Endothelial cell (in vitro differentiated cells): ENCODE data around the gene RIC3. TPM values are rescaled to one million over a fixed set of nuclear protein-coding genes. Genes with fewer than 3 reads are reported as not detected.

Experiments
- DNase-seq: peaks from one replicate; pipeline ENCODE4 v3.0.0; 2021; ENCODE audit warnings: low spot score
- H3K27ac Mint-ChIP-seq: one replicate; pipeline ENCODE4 v1.8.0; 2021; ENCODE audit warnings: mixed read lengths, inconsistent platforms; ENCODE audit not compliant: unreplicated experiment
- H3K27me3 Mint-ChIP-seq: one replicate; pipeline ENCODE4 v1.8.0; 2021; ENCODE audit warnings: mild to moderate bottlenecking, moderate library complexity, mixed read lengths, inconsistent platforms; ENCODE audit not compliant: unreplicated experiment
- H3K36me3 Mint-ChIP-seq: one replicate; pipeline ENCODE4 v1.8.0; 2021; ENCODE audit warnings: mild to moderate bottlenecking, low read depth, mixed read lengths, inconsistent platforms; ENCODE audit not compliant: unreplicated experiment
- H3K4me1 Mint-ChIP-seq: one replicate; pipeline ENCODE4 v1.8.0; 2021; ENCODE audit warnings: mild to moderate bottlenecking, mixed read lengths, inconsistent platforms; ENCODE audit not compliant: unreplicated experiment
- H3K4me3 Mint-ChIP-seq: one replicate; pipeline ENCODE4 v1.8.0; 2021; ENCODE audit warnings: mild to moderate bottlenecking, mixed read lengths, inconsistent platforms; ENCODE audit not compliant: unreplicated experiment
- H3K9me3 Mint-ChIP-seq: one replicate; pipeline ENCODE4 v1.8.0; 2021; ENCODE audit warnings: mixed read lengths, inconsistent platforms; ENCODE audit not compliant: unreplicated experiment
- CTCF ChIP-seq: fragments of 200-600 bp; sonication (generic); IDR thresholded peaks from one replicate; pipeline ENCODE4 v1.5.0; 2021; ENCODE audit warnings: antibody characterized with exemption; ENCODE audit not compliant: unreplicated experiment
- total RNA-seq: library from RNA; stranded (reverse); fragmentation: NEBNext Ultra II Directional; extraction: Animal tissue kit (Norgen Biotek cat#: 25700); gene quantifications from one replicate; pipeline ENCODE4 v1.2.1, GENCODE V29; 2021; ENCODE audit not compliant: unreplicated experiment

Gene RIC3
- total RNA-seq, 1 donor from 2014 or later = 5.6 TPM

DNA sequence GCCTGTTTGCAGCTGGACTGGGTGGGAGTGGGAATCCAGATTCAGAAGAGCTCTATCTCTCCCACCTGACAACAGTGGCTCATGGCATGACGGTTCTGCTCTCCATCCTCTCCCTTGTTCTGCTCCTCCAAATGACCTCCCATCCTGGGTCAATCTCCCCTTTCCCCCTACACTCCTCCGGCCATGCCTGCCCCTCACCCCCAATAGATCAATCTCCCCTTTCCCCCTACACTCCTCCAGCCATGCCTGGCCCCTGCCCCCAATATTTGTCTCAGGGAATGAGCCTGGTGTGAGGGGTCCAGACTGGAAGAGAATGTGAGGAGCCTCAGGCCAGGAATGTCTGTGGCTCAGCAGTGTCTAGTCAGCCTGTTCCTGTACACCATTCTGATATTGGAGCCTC is 30.9 kb upstream of the RIC3 start:
- peaks cover 13% of the 10 kb centered on the region for H3K27me3 Mint-ChIP-seq
- no peak overlapping the region for H3K27ac Mint-ChIP-seq
- no peak overlapping the region for H3K4me3 Mint-ChIP-seq
- no peak for TF ChIP-seq CTCF
- H3K9me3 Mint-ChIP-seq = no peaks in the 10 kb centered on the region
- peaks cover 7% of the 10 kb centered on the region for H3K4me1 Mint-ChIP-seq
- no peaks in the 10 kb centered on the region for H3K36me3 Mint-ChIP-seq
- DNase-seq = no peak

GRCh38 chr11:8196749-8197148 is 27.9 kb upstream of the RIC3 start:
- H3K4me3 Mint-ChIP-seq = no peak overlapping the region
- no peaks in the 10 kb centered on the region for H3K9me3 Mint-ChIP-seq
- H3K27ac Mint-ChIP-seq = no peak overlapping the region
- DNase-seq = no peak
- no peaks in the 10 kb centered on the region for H3K36me3 Mint-ChIP-seq
- H3K27me3 Mint-ChIP-seq = peaks cover 10% of the 10 kb centered on the region
- no peak for TF ChIP-seq CTCF
- peaks cover 7% of the 10 kb centered on the region for H3K4me1 Mint-ChIP-seq

- TF ChIP-seq CTCF = no peak
- peaks cover 7% of the 10 kb centered on the region for H3K4me1 Mint-ChIP-seq
- no peak for DNase-seq
- no peak overlapping the region for H3K4me3 Mint-ChIP-seq
- H3K36me3 Mint-ChIP-seq = no peaks in the 10 kb centered on the region
- no peaks in the 10 kb centered on the region for H3K9me3 Mint-ChIP-seq
- peaks cover 10% of the 10 kb centered on the region for H3K27me3 Mint-ChIP-seq
- H3K27ac Mint-ChIP-seq = no peak overlapping the region
Observed at GRCh38 chr11:8194956-8195355, 26.1 kb upstream of the RIC3 start.

- TF ChIP-seq CTCF = peak; percentile 10
- DNase-seq = no peak
- H3K4me3 Mint-ChIP-seq = no peak overlapping the region
- peaks cover 8% of the 10 kb centered on the region for H3K27me3 Mint-ChIP-seq
- no peaks in the 10 kb centered on the region for H3K36me3 Mint-ChIP-seq
- no peaks in the 10 kb centered on the region for H3K9me3 Mint-ChIP-seq
- H3K4me1 Mint-ChIP-seq = peaks cover 7% of the 10 kb centered on the region
- H3K27ac Mint-ChIP-seq = no peak overlapping the region
Observed at GRCh38 chr11:8192896-8193209, 24.0 kb upstream of the RIC3 start.

DNA sequence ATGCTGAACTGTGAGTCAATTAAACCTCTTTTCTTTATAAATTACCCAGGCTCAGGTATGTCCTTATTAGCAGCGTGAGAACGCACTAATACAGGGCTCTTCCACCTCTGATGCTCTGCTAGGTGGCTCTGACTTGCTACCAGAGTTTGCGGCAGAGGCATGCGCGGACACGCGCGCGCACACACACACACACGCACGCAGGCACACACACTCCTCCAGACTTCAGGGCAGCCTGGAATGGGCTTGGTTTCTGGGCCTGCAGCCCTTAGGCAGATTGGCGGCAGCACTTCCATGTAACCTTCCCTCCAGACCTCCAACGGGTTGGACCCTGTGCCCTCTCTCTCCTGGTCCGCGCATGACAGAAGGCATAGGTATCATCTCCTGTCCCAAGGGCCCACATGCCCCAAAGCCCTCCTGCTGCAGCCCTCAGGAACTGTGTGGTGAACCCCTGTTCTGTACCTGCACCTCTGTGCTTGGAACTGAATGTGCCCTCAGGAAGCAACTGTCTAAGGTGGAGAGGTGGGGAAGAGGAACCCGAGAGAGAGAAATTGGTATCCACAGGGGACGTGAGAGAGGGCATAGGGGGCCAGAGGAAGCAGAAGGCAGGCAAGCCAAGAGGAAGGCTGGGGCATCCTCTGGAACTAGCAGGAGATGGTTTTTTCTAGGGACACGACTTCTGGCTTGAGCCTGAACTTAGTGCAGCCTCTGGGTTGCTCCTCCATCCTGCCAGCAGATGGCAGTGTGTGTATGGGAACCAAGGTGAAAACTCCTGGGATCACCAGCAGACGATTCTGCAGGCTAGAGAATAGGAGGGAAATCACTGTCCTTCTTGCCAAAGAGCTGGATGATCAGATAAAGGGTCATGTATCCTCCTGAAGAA is 23.4 kb upstream of the RIC3 start:
- Mint-ChIP-seq H3K27me3 (peaks cover 5% of the 10 kb centered on the region), H3K4me3 (no peak overlapping the region), H3K27ac (no peak overlapping the region)

More for the DNA sequence above, 23.4 kb upstream of the RIC3 start:
- TF ChIP-seq CTCF = peak; percentile 70
- H3K36me3 Mint-ChIP-seq = no peaks in the 10 kb centered on the region
- peaks cover 7% of the 10 kb centered on the region for H3K4me1 Mint-ChIP-seq
- peak; percentile 81 for DNase-seq
- no peaks in the 10 kb centered on the region for H3K9me3 Mint-ChIP-seq
